Measurements from ENCODE around the gene LPAR2.
"Not testable (repeated sequence)": the region's sequence is repeated elsewhere in the genome, so short reads cannot be mapped to it uniquely, and the experiment has no call there.

The LPAR2 gene

GRCh38 chr19:19631346-19631745 lies 3.3 kb upstream of the LPAR2 start:
- no peak for DNase-seq (ENCODE audit: low spot score)

DNA sequence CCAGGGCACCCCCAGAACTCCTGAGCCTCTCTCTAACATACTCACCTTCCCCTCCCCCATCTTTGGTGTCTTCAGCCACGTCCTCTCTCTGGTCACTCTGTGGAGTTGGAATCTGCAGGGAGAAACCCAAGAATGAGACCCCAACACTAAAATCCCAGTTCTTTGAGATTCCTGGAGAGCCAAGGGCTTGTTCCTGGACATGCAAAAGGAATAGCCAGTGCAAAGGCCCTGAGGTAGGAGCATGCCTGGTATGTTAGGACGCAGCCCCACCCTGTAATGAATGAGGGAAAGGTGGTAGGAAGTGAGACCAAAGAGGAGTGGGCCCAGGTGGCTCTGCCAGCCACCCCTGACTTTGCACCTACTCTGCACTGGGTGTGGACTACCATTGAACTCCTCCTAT lies 2.4 kb upstream of the LPAR2 start:
- no peak for DNase-seq (ENCODE audit: low spot score)

DNA sequence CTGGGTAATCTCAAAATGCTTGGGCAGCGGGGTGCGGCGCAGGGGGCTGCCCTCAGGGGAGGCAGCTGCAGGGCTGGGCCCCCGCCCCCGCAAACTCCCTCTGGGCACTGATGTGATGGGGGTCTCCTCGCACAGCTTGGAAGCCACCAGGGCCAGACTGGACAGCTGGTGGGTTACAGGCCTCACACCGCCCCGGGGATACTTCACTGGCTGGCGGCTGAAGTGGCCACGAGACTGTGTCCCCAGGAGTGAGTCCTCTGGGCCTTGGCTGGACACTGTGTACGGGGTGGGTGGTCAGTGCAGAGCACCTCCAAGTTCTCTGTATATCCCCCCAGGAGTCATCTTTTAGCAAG lies 2.0 kb upstream of the LPAR2 start:
- DNase-seq (ENCODE audit: low spot score): no peak

GRCh38 chr19:19628501-19629134 lies 598 bp upstream of the LPAR2 start:
- peak; percentile 31 for DNase-seq (ENCODE audit: low spot score)

DNA sequence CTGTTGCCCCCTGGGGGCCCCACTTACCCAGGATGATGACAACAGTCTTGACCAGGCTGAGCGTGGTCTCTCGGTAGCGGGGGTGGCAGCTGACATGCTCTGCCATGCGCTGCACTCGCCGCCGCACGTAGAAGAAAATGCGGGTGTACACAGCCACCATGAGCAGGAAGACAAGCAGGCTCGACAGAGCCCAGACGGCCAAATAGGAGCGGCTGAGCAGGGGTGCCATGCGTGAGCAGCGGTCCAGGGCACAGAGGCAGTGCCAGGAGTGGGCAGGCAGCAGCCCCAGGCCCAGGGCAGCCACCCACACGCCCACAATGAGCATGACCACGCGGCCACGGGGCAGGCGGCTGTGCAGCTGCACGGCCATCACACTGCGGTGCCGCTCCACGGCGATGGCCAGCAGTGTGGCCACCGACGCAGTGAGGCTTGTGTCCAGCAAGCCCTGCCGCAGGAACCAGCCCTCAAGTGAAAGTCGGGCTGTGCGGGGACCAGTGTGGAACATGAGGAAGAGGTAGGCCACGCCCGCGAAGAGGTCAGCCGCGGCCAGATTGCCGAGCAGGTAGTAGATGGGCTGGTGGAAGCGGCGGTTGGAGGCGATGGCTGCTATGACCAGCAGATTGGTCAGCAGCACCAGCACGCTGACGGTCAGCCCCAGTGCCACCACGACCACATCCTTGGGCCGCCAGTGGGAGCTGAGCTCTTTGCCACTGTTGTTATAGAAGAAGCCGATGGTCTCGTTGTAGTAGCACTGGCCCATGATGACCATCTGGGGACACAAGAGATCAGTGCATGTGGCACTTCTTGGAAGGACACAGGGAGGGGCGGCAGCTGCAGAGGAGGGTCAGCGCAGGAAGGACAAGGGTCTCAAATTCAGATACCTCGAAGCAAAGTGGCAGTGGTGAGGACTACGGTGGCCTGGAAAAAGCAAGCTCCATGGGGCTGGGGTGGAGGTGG lies 1.2 kb downstream of the LPAR2 start:
- no peak for DNase-seq (ENCODE audit: low spot score)

- DNase-seq (ENCODE audit: low spot score): no peak
Measured at GRCh38 chr19:19624032-19624570, 3.9 kb downstream of the LPAR2 start.

DNA sequence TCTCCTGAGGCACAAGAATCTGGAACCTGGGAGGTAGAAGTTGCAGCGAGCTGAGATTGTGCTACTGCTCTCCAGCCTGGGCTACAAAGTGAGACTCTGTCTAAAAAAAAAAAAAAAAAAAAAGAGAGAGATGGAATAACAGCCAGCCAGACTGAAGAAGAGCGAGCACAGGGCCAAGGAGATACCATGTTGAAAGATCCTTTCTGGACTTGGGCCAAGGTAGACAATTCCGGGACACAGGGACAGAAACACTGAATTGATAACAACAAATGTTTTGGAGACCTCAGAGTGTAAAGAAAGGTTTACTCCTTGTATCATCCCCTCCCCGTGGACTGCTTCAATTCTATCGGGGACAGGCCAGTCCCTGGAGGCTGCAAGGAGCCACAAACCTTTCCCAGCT lies 4.6 kb downstream of the LPAR2 start:
- no peak for DNase-seq (ENCODE audit: low spot score)

GRCh38 chr19:19619849-19620210 lies 8.2 kb downstream of the LPAR2 start:
- no peak for DNase-seq (ENCODE audit: low spot score)

- no peak for DNase-seq (ENCODE audit: low spot score)
Measured at GRCh38 chr19:19619181-19619848, 8.7 kb downstream of the LPAR2 start.

- DNase-seq (ENCODE audit: low spot score): peak; percentile 99
Measured at GRCh38 chr19:19618219-19619051, 9.6 kb downstream of the LPAR2 start, which contains the start of gene PBX4. PBX4 (minus strand) TSS chr19:19618687; CDS start chr19:19618629, 58 bp downstream.

- DNase-seq (ENCODE audit: low spot score): peak; percentile 33
Measured at GRCh38 chr19:19615086-19615485, 12.9 kb downstream of the LPAR2 start.

DNA sequence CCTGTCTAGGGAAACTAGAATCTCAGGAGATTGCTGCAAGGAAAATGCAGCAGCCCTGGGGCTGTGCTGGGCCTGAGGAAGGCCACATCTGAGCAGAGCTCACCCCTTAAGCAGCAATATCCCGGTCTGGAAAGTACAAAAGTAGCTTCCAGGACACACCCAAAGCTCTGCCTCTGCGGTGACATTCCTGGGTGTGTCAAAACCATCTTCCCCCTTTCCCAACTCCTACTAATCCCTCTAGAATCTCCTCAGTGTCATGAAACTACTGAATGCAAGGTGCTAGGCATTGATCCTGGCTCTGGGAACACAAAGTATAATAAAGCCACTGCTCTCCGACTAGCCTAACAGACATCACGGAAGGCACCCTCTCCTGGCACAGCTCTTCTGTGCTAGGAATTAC lies 14.5 kb downstream of the LPAR2 start:
- no peak for DNase-seq (ENCODE audit: low spot score)

GRCh38 chr19:19610376-19611202 lies 17.4 kb downstream of the LPAR2 start:
- no peak for DNase-seq (ENCODE audit: low spot score)

- not testable (repeated sequence) for DNase-seq (ENCODE audit: low spot score)
Measured at GRCh38 chr19:19606686-19607085, 21.3 kb downstream of the LPAR2 start.

DNA sequence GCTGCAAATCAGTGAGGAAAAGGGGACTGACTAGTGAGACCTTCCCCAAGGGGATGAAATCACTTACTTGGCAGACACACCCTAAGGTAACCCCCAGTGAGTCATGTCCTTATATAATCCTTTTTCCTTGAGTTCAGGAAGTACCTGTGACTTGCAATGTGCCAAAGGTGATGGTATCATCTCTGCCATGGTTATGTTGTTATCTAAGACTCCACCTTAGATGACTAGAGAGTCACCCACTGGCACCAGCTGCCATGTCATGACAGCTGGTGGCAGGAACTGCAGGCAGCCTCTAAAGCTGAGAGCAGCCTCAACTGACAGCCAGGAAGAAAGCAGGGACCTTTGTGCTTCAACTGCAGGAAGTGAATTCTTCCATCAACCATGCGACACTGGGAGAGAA lies 22.0 kb downstream of the LPAR2 start:
- DNase-seq (ENCODE audit: low spot score): peak; percentile 79

DNA sequence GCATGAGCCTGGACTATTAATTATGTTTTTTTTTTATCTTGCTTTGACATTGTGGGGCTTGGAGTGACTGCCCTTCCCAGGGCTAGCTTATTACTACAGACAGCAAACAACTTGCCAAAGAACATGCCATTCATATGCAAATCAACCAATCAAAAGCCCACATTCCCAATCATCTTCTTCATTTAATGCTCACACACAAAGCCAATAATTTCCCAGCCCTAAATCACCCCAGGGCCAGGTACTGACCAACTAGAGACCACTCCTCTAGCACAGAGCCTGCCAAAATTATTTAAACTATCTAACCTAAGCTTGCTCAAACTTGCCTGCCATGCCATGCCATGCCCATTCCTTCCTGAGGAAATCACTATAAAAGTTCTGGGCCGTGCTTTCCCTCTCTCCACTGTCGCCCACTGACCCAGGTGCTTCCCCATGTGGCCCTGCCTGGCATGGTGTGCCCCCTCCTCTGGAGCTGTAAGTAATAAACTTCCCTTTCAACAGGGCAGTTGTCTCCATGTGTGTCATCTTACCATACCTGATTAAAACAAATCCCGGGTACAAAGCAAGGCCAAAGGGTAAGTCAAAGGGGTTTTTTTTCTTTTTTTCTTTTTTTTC lies 25.2 kb downstream of the LPAR2 start:
- no peak for DNase-seq (ENCODE audit: low spot score)

DNA sequence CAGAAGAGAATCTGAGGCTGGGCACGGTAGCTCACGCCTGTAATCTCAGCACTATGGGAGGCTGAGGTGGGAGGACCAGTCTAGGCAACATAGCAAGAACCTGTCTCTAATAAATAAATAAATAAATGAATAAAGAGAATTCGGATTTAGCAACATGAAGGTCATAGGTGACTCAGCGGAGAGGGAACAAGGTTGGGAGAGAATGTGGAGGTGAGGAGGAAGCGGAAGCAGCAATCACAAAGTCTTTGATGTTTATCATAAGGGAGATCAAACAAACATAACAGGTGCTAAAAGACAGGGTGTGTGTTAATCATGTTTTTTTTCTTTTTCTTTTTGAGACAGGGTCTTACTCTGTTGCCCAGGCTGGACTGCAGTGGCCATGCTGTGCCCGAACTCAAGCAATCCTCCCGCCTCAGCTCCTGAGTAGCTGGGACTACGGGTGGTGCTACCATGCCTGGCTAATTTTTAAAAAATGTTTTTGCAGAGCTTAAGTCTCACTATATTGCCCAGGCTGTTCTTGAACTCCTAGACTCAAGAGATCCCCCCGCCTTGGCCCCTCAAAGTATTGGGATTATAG lies 25.8 kb downstream of the LPAR2 start:
- DNase-seq (ENCODE audit: low spot score): peak; percentile 70

GRCh38 chr19:19600793-19601330 lies 27.2 kb downstream of the LPAR2 start:
- DNase-seq (ENCODE audit: low spot score): no peak

- peak; percentile 80 for DNase-seq (ENCODE audit: low spot score)
Measured at GRCh38 chr19:19598728-19599451, 29.1 kb downstream of the LPAR2 start.
